ENCODE measurements around the gene CHCHD6.
A peak's percentile ranks its signal among the peaks of the same experiment; 100 is the strongest.

The CHCHD6 gene

GRCh38 chr3:126944089-126944965, 240.3 kb downstream of the CHCHD6 start:
- no peaks in the 10 kb centered on the region for H3K79me2 ChIP-seq (ENCODE audit: insufficient read depth, low read length)
- DNase-seq (no peak), ATAC-seq (ENCODE audit: insufficient read depth, low read depth) (no peak)
- TF ChIP-seq, protein P1, sequence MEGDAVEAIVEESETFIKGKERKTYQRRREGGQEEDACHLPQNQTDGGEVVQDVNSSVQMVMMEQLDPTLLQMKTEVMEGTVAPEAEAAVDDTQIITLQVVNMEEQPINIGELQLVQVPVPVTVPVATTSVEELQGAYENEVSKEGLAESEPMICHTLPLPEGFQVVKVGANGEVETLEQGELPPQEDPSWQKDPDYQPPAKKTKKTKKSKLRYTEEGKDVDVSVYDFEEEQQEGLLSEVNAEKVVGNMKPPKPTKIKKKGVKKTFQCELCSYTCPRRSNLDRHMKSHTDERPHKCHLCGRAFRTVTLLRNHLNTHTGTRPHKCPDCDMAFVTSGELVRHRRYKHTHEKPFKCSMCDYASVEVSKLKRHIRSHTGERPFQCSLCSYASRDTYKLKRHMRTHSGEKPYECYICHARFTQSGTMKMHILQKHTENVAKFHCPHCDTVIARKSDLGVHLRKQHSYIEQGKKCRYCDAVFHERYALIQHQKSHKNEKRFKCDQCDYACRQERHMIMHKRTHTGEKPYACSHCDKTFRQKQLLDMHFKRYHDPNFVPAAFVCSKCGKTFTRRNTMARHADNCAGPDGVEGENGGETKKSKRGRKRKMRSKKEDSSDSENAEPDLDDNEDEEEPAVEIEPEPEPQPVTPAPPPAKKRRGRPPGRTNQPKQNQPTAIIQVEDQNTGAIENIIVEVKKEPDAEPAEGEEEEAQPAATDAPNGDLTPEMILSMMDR (IDR thresholded peaks at IDR 0.05; ENCODE audit: borderline replicate concordance, extremely low read depth, low read length, poor library complexity, severe bottlenecking), result no peak
- TF ChIP-seq EZH2 (IDR thresholded peaks at IDR 0.05; ENCODE audit: borderline replicate concordance, low read depth, low read length, severe bottlenecking), result no peak
- H4K20me1 ChIP-seq (ENCODE audit: insufficient read depth, low read length), result 0 out of 2 replicates have a peak, but pooled peaks cover 4% of the 10 kb centered on the region
- no peak overlapping the region for H3K4me2 ChIP-seq (ENCODE audit: insufficient read depth, low read length)
- H2AFZ ChIP-seq (ENCODE audit: low read depth, low read length), result no peak overlapping the region
- no peaks in the 10 kb centered on the region for H3K27me3 ChIP-seq (ENCODE audit: insufficient read depth, low read length, poor library complexity)
- no peak overlapping the region for H3K9ac ChIP-seq (ENCODE audit: low read depth, low read length)
- no peak overlapping the region for H3K4me3 ChIP-seq (ENCODE audit: low read depth in 1 of 2, low read length in 2 of 2)
- no peaks in the 10 kb centered on the region for H3K4me1 ChIP-seq (ENCODE audit: insufficient read depth, low read length)
- peaks cover 9% of the 10 kb centered on the region for H3K36me3 ChIP-seq (ENCODE audit: insufficient read depth, low read length)
- H3K27ac ChIP-seq (ENCODE audit: low read length), result no peak overlapping the region
- H3K9me3 ChIP-seq (ENCODE audit: insufficient read depth, low read length, severe bottlenecking), result no peaks in the 10 kb centered on the region

DNA sequence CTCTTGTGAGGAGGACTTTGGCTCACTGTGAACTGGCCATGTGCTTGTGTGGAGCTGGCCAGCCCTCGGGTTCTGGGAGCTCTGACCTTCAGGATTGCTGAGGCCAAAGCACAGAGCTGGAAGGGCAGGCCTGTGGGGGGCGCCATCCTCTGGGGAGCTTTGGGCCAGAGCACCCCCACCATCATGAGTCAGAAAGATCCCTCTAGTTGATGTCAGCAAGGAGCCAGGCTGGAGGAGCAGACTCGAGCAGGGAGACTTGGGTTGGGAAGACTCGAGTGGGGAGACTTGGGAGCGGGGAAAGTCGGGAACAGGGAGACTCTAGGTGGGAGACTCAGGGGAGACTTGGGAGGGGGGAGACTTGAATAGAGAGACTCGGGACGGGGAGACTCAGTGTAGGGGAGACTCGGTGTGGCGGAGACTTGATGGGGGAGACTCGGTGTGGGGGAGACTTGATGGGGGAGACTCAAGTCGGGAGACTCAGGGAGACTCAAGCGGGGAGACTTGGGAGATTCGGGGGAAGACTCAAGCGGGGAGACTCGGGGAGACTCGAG, 241.2 kb downstream of the CHCHD6 start:
- Histone ChIP-seq H3K27me3 (ENCODE audit: insufficient read depth, low read length, poor library complexity) (no peaks in the 10 kb centered on the region), H3K27ac (ENCODE audit: low read length) (no peak overlapping the region), H2AFZ (ENCODE audit: low read depth, low read length) (no peak overlapping the region), H3K79me2 (ENCODE audit: insufficient read depth, low read length) (no peaks in the 10 kb centered on the region), H3K36me3 (ENCODE audit: insufficient read depth, low read length) (peaks cover 9% of the 10 kb centered on the region), H4K20me1 (ENCODE audit: insufficient read depth, low read length) (0 out of 2 replicates have a peak, but pooled peaks cover 4% of the 10 kb centered on the region), H3K9me3 (ENCODE audit: insufficient read depth, low read length, severe bottlenecking) (no peaks in the 10 kb centered on the region), H3K9ac (ENCODE audit: low read depth, low read length) (no peak overlapping the region), H3K4me2 (ENCODE audit: insufficient read depth, low read length) (no peak overlapping the region), H3K4me1 (ENCODE audit: insufficient read depth, low read length) (no peaks in the 10 kb centered on the region), H3K4me3 (ENCODE audit: low read depth in 1 of 2, low read length in 2 of 2) (no peak overlapping the region)
- TF ChIP-seq, protein P1 (IDR thresholded peaks at IDR 0.05; ENCODE audit: borderline replicate concordance, extremely low read depth, low read length, poor library complexity, severe bottlenecking), result peak; percentile 16
- TF ChIP-seq EZH2 (IDR thresholded peaks at IDR 0.05; ENCODE audit: borderline replicate concordance, low read depth, low read length, severe bottlenecking), result no peak
- ATAC-seq (ENCODE audit: insufficient read depth, low read depth) (no peak), DNase-seq (no peak)

DNA sequence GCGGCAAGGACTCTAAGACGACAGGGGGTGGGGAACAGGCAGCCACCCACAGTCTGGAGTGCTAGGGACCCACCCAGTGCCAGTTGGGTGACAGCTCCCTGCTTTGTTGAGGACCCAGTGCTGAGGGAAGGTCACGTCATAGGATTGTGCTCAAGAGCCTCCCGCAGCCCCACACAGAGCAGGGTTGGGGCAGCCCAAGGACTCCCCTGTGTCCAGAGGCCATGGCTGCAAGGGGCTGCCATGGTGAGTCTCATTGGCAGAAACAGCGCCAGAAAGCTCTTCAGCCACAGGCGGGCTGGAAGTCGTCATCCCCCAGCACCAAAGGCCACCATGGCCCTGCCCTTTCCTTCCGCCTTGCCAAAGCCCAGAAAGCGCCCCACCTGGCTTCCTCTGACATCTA, 241.9 kb downstream of the CHCHD6 start:
- no peak for TF ChIP-seq EZH2 (IDR thresholded peaks at IDR 0.05; ENCODE audit: borderline replicate concordance, low read depth, low read length, severe bottlenecking)
- TF ChIP-seq, protein P1 (IDR thresholded peaks at IDR 0.05; ENCODE audit: borderline replicate concordance, extremely low read depth, low read length, poor library complexity, severe bottlenecking), result no peak
- Histone ChIP-seq H3K79me2 (ENCODE audit: insufficient read depth, low read length) (no peaks in the 10 kb centered on the region), H2AFZ (ENCODE audit: low read depth, low read length) (no peak overlapping the region), H3K9me3 (ENCODE audit: insufficient read depth, low read length, severe bottlenecking) (no peaks in the 10 kb centered on the region), H3K9ac (ENCODE audit: low read depth, low read length) (no peak overlapping the region), H3K4me3 (ENCODE audit: low read depth in 1 of 2, low read length in 2 of 2) (no peak overlapping the region), H3K36me3 (ENCODE audit: insufficient read depth, low read length) (peaks cover 9% of the 10 kb centered on the region), H3K4me1 (ENCODE audit: insufficient read depth, low read length) (no peaks in the 10 kb centered on the region), H3K27me3 (ENCODE audit: insufficient read depth, low read length, poor library complexity) (no peaks in the 10 kb centered on the region), H4K20me1 (ENCODE audit: insufficient read depth, low read length) (0 out of 2 replicates have a peak, but pooled peaks cover 4% of the 10 kb centered on the region), H3K4me2 (ENCODE audit: insufficient read depth, low read length) (no peak overlapping the region), H3K27ac (ENCODE audit: low read length) (no peak overlapping the region)
- no peak for ATAC-seq (ENCODE audit: insufficient read depth, low read depth)
- no peak for DNase-seq

Data from DND-41 (cell line).